Measurements from ENCODE around the gene SCT.

SCT gene

GRCh38 chr11:621838-622237 is 5.1 kb downstream of the SCT start:
- no peak for DNase-seq

GRCh38 chr11:620935-621814 is 5.8 kb downstream of the SCT start:
- no peak for DNase-seq

DNA sequence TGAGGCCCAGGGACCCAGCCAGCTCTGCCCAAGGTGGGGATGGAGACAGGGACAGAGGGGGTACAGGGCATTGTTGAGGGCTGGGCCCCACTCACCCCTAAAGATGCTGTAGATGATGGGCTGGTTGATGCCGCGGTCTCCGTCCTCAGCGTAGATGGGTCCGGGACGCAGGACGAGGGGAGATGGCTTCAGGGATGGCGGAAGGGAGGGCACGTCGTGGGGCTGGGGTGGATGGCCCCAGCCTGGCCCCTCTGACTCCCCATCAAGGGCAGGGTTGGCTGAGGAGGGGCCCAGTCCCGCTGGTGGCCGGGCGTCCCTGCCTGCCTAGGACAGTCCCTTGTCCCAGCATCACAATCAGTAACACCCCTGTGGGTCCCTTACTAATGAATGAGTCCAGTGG is 6.8 kb downstream of the SCT start:
- DNase-seq, result no peak

DNA sequence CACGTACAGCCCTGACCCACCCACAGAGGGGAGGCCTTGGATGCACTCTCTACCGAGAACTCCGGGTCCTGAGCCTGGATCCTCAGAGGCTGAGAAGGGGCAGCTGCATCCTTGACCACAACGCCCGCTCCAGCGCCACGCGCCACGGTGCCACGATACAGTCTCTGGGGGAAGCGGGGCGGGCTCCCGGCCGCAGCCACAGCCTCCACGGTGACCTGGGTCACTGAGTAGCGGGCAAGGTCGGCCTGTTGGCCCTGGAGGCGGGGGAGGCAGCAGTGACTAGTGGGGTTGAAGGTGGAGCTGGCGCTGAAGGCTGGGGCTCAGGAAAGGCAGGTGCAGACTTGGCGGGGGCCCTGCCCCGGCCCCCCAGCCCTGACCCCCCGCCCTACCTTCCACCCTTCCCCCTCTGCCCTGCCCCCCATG is 7.3 kb downstream of the SCT start:
- DNase-seq, result no peak

GRCh38 chr11:618856-619627 is 7.9 kb downstream of the SCT start:
- DNase-seq, result no peak

DNA sequence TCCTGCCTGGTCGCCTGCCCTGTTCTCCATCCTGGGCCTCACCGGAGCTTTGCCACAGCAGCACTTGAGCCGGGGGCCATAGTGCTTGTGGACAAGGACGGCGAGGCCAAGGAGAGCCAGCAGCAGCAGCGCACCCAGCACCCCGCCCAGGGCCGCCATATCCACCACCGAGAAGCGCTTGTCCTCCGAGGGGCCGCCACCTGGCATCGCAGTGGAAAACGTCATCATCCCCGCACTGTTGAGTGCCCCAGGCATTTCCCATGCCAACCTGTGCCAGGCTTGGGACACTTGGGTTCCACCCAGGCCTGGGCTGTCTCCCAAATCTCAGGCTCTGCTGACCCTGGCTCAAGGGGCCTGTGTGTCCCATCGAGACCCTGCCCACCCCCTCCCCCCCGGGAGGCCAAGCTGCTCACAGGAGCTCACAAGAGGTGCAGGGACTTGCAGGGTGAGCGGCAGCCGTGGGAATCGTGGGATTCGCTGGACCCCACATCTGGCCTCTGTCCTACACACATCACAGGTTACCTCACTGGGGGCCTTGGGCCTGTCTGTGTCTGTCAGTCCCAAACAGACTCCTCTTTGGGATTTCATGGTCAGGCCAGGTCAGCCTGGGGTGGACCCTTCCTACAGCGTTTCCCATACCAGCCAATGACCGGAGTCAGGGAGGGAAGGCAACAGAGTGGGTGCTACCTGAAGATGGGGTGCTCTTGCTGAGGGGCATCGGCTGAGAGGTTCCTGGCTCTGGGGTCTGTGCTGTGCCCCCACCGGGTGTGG is 8.9 kb downstream of the SCT start:
- no peak for DNase-seq

- no peak for DNase-seq
These were observed 9.6 kb downstream of the SCT start for GRCh38 chr11:617199-617911.

GRCh38 chr11:616320-617198 is 10.4 kb downstream of the SCT start:
- DNase-seq, result no peak

DNA sequence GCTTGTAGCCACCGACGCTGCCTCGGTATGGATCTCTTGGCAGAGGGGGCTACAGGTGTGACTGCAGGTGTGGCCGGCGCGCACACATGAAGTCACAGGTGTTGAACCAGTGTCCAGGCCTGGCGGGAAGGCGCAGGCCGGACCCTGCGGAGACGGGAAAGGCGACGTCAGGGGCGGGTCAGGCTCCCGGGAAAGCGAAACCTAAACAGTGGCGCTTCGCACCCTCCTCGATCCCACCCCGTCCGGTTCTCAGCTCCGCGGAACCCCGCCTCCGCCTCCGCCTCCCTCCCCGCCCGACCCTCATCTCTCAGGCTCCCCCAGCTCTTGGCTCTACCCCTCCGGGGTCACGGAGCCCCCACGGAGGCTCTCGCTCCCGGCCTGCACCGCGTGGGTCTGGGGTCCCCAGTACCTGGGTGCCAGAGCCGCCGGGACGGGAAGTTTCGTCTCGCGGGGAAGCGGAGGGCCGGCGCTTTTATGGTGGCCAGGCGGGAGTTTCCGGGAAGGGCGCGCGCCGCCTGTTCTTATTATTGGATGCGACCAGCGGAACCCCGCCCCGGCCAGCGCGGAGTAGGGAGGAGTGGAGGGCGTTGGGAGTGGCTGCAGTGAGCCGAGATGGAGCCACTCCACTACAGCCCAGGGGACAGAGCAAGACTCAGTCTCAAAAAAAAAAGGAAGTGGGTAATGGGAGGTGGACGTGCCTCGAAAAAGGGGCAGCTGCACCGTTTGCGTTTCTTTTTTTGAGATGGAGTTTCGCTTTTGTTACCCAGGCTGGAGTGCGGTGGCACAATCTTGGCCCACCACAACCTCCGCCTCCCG is 11.3 kb downstream of the SCT start, which contains the start of gene IRF7:
TSS of gene IRF7 (minus strand) at position 447 of the 816 bp plus-strand sequence. CDS start 586 bp downstream, outside the sequence.
- peak; percentile 80 for DNase-seq

DNA sequence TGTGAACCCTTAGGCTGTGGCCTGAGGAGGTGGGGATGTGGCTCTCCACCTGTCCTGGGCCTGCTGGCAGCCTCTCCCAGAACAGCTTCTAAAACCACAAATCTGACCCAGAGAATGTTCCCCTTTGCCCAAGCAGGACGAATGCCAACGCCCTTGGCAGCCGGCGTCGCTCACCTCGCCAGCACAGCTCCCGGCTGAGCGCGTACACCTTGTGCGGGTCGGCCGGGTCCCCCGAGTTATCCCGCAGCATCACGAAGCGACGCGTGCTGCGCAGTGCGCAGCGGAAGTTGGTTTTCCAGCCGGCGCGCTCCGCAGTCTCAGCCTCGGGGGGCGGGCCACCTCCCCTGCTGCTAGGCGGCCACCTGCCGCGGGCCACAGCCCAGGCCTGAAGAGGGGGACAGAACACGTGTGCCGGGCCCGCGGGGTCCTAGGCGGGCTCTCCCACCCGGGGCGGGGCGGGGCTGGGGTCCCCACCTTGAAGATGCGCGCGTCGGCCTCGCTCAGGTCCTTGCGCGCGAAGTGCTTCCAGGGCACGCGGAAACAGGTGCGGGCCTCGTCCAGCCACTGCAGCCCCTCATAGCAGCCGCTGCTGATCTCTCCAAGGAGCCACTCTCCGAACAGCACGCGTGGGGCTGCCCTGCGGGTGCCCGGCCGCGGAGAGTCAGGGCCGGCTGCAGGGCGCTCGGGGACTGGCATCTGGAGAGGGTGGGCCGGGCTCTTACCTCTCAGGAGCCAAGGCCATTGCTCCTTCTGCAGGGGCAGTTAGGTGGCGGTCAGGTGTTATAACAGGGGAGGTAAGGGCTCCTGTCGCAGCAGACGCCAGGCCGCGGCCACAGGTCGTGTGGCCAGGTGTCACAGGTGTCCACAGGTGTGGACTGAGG is 12.1 kb downstream of the SCT start:
- no peak for DNase-seq

DNA sequence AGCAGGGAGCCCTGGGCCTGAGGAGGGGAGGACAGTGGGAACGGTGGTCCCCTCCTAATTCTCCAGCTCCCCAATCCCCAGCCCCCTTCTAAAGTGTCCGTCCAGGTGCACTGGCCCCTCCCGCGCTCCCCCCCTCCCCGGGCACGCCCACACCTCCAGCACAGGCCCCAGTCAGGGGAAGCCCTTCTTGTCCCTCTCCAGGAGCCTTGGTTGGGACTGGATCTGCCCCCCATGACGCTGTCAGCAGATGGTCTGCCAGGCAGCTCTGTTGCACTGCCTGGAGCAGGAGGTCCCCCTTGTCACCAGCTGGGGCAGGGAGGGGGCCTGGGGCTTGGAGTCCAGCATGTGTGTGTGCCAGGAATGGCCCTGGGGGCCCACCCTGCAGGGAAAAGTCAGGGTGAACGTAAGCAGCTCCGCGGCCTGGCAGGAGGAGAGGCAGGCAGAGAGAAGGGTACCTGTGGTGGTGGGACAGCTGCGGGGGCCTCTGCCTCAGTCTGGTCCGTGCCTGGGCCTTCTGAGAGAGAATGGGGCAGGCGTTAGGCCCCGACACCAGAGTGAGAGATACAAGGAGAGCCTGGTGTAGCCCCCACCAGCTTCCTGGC is 12.9 kb downstream of the SCT start:
- DNase-seq, result no peak

DNA sequence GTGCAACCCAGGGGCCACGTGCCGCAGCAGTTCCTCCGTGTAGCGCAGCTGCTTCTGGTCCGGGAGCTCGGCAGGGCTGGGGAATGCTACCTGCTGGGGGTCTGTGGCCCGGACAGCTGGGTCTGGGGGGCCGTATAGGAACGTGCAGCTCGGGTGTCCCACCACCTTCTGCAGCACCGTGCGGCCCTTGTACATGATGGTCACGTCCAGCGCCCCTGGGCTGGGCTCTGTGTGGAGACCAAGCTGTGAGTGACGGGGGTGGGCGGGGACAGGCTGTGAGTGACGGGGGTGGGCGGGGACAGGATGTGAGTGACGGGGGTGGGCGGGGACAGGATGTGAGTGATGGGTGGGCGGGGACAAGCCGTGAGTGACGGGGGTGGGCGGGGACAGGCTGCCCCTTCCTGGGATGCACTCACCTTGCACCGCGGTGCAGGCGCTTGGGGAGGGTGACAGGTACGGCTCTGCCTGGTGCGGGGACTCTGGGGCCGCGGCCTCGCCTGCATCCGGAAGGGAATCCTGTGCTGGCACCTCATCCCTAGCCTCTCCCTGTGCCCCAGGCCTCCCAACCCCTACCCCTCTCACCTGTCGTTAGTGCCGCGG is 13.5 kb downstream of the SCT start:
- peak; percentile 27 for DNase-seq

DNA sequence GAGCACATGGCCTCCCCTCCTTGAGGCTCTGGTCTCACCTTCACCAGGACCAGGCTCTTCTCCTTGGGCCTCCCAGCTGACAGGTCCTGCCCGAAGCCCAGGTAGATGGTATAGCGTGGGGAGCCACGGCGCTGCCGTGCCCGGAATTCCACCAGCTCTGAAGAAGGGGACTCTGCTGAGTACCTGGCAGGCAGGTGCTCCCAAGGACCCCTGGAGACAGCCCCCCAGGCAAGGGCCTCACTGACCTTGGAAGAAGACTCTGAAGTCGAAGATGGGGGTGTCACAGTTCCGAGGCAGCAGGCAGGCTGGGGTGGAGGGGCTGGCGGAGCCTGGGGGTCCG is 14.1 kb downstream of the SCT start:
- no peak for DNase-seq

- DNase-seq, result no peak
These were observed 14.6 kb downstream of the SCT start for GRCh38 chr11:612201-612960.

- DNase-seq, result no peak
These were observed 15.7 kb downstream of the SCT start for GRCh38 chr11:611001-611996.

- no peak for DNase-seq
These were observed 16.7 kb downstream of the SCT start for GRCh38 chr11:610146-610801.

All from kidney glomerular epithelial cell (primary cell).